Measurements from ENCODE around the gene PLA2G12B. TPM values are rescaled to one million over a fixed set of nuclear protein-coding genes. Genes with fewer than 3 reads are reported as not detected.

PLA2G12B gene
- total and polyA plus RNA-seq, 2 of the 8 experiments (the other 6 are each of a cell fraction or from before 2014, with no cell fraction given), result not detected

- FAIRE-seq, result no peak
- CTCF ChIA-PET (ENCODE audit: partially characterized antibody), result interaction anchor here (0.7 to 2.0 kb wide), 2 partner anchors 17 to 26 kb away, joined by 3 to 8 read pairs; no protein-coding TSS in a partner anchor
- no peak within 1 kb of the TSS for H3K27ac ChIP-seq (ENCODE audit: low read depth, low read length)
These were observed 61.3 kb downstream of the PLA2G12B start, which contains the start of gene OIT3 for GRCh38 chr10:72893136-72893798. TSS of gene OIT3 (plus strand) at chr10:72893739. CDS start at chr10:72893799, 60 bp downstream.

More at GRCh38 chr10:72893136-72893798, 61.3 kb downstream of the PLA2G12B start, which contains the start of gene OIT3:
- H3K79me1 ChIP-seq (ENCODE audit: low read depth, low read length), result no peaks in the 10 kb centered on the region
- no peaks in the 10 kb centered on the region for H3K79me2 ChIP-seq (ENCODE audit: control insufficient read depth in 1 of 2, insufficient read depth in 2 of 2, low read length in 2 of 2)
- H2BK120ac ChIP-seq (replicated peaks; ENCODE audit: low read depth, low read length), result no peak within 1 kb of the TSS
- H4K5ac ChIP-seq (ENCODE audit: insufficient read length, low read depth, low read length), result no peak within 1 kb of the TSS
- H4K91ac ChIP-seq (replicated peaks; ENCODE audit: insufficient read length, low read length), result no peak within 1 kb of the TSS
- POLR2A ChIA-PET (ENCODE audit: partially characterized antibody), result interaction anchor here (1.0 to 1.3 kb wide), 3 partner anchors 20 to 201 kb away, joined by 3 to 4 read pairs (median 4); no protein-coding TSS in a partner anchor
- H3K4ac ChIP-seq (replicated peaks; ENCODE audit: insufficient read length, low read depth, low read length), result no peak within 1 kb of the TSS
- no peak within 1 kb of the TSS for H2BK5ac ChIP-seq (ENCODE audit: low read depth, low read length)
- no peaks in the 10 kb centered on the region for H3K23me2 ChIP-seq (ENCODE audit: low read depth, low read length)
- TF ChIP-seq SUZ12 (IDR thresholded peaks at IDR 0.05; ENCODE audit: low read length), result no peak
- TF ChIP-seq RBBP5 (IDR thresholded peaks at IDR 0.05; ENCODE audit: borderline replicate concordance, low read depth, low read length), result no peak
- TF ChIP-seq BACH1 (IDR thresholded peaks at IDR 0.05; ENCODE audit: low read length), result no peak
- TF ChIP-seq SP2 (IDR thresholded peaks at IDR 0.05; ENCODE audit: low read length), result no peak
- TF ChIP-seq ATF3 (IDR thresholded peaks at IDR 0.05; ENCODE audit: insufficient read depth, low read depth, low read length), result no peak
- TF ChIP-seq GABPA (IDR thresholded peaks at IDR 0.05; ENCODE audit: borderline replicate concordance, insufficient read depth, low read length), result no peak
- TF ChIP-seq PHF8 (conservative IDR thresholded peaks at IDR 0.05; ENCODE audit: low read depth, low read length), result no peak
- no peak for TF ChIP-seq ZNF274 (IDR thresholded peaks at IDR 0.05; ENCODE audit: borderline replicate concordance, extremely low read depth, low read length)
- no peak for TF ChIP-seq EZH2 (IDR thresholded peaks at IDR 0.05; ENCODE audit: low read depth, low read length, severe bottlenecking)
- no peak for TF ChIP-seq ASH2L (IDR thresholded peaks at IDR 0.05; ENCODE audit: low read length)
- no peak for TF ChIP-seq CEBPB (IDR thresholded peaks at IDR 0.05; ENCODE audit: low read depth, low read length)
- no peak for TF ChIP-seq POLR2A (IDR thresholded peaks at IDR 0.05; ENCODE audit: control extremely low read depth in 1 of 2, low read depth in 2 of 2, low read length in 2 of 2)
- TF ChIP-seq TBP (IDR thresholded peaks at IDR 0.05; ENCODE audit: low read depth, low read length), result no peak
- H3K4me1 ChIP-seq (replicated peaks in 1 of 4; ENCODE audit: control insufficient read depth in 3 of 4, insufficient read depth in 4 of 4, low read length in 3 of 4), result peaks cover 0 to 3% (median under 1%) of the 10 kb centered on the region in 4 experiments; a peak in 3 of 7 replicates
- no peak within 1 kb of the TSS for H3K9ac ChIP-seq (replicated peaks in 1 of 4; ENCODE audit: extremely low read depth in 1 of 4, low read depth in 3 of 4, low read length in 3 of 4)
- DNase-seq (ENCODE audit: low read depth in 1 of 2, low spot score in 2 of 2), result no peak
- no peaks in the 10 kb centered on the region for H4K20me1 ChIP-seq (replicated peaks in 1 of 2; ENCODE audit: control insufficient read depth in 1 of 2, insufficient read depth in 2 of 2, low read length in 2 of 2)
- no peaks in the 10 kb centered on the region for H3K27me3 ChIP-seq (replicated peaks in 1 of 4; ENCODE audit: control insufficient read depth in 3 of 4, extremely low read depth in 1 of 4, insufficient read depth in 3 of 4, low read length in 3 of 4)
- H2AK5ac ChIP-seq (ENCODE audit: low read depth, low read length), result no peak within 1 kb of the TSS
- no peak within 1 kb of the TSS for H3K14ac ChIP-seq (ENCODE audit: insufficient read length)
- peaks cover 0 to 12% (median 0%) of the 10 kb centered on the region in 4 experiments; a peak in 2 of 8 replicates for H3K36me3 ChIP-seq (ENCODE audit: control insufficient read depth in 2 of 4, insufficient read depth in 4 of 4, low read length in 3 of 4)
- H3K4me3 ChIP-seq (ENCODE audit: extremely low read depth in 1 of 4, insufficient read depth in 2 of 4, low read depth in 3 of 4, low read length in 4 of 4), result no peak within 1 kb of the TSS
- no peak within 1 kb of the TSS for H2BK12ac ChIP-seq (ENCODE audit: low read depth, low read length)
- no peak within 1 kb of the TSS for H3K23ac ChIP-seq (ENCODE audit: insufficient read length)
- H3K56ac ChIP-seq (replicated peaks; ENCODE audit: insufficient read length, low read depth, low read length), result no peak within 1 kb of the TSS
- no peak within 1 kb of the TSS for H4K8ac ChIP-seq (ENCODE audit: extremely low read depth, insufficient read depth, low read length)
- H3K4me2 ChIP-seq (ENCODE audit: insufficient read depth in 1 of 2, low read depth in 2 of 2, low read length in 2 of 2), result no peak within 1 kb of the TSS
- no peaks in the 10 kb centered on the region for H3K9me3 ChIP-seq (ENCODE audit: insufficient read depth in 2 of 2, low read depth in 1 of 2, low read length in 1 of 2)
- no peak within 1 kb of the TSS for H2BK20ac ChIP-seq (ENCODE audit: low read length)
- H3K18ac ChIP-seq (ENCODE audit: extremely low read depth, low read length), result no peak within 1 kb of the TSS
- no peak within 1 kb of the TSS for H2AFZ ChIP-seq (ENCODE audit: low read length)
- 81% methylated on average over 4 of the region's 4 CpGs; no CpG with 5 or more reads in 1 of the 2 experiments for WGBS, 2 experiments (ENCODE audit: extremely low coverage in 1 of 2, insufficient coverage in 1 of 2, insufficient read length in 1 of 2, insufficient replicate concordance in 2 of 2, low coverage in 1 of 2, low lambda C conversion rate in 2 of 2, missing lambda C conversion rate in 1 of 2)
- no peak within 1 kb of the TSS for H2BK15ac ChIP-seq (ENCODE audit: low read length)

Data from H1 (cell line).